ENCODE results near the gene TTF2.

Gene TTF2

DNA sequence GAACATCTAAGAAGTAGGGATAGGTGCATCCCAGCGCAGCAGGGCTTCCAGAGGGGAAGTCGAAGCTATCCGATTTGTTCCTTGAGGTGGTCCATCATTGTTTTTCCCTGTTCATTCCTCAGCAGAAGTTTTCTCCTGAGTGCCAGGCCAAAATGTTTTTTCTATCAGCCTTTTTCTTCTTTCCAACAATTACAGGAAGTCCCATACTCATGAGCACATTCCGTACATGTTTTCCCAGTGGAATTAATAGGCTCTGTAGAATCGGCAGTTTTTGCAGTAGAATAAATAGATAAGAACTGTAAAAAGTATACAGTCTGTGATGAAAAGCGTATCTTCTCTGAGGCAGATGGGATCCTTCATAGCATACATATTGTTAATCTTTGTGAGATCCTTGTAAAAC is 33.8 kb upstream of the TTF2 start:
- no peak overlapping the region for H3K27ac ChIP-seq
- H3K9me3 ChIP-seq = no peaks in the 10 kb centered on the region
- no peak overlapping the region for H3K4me3 ChIP-seq

DNA sequence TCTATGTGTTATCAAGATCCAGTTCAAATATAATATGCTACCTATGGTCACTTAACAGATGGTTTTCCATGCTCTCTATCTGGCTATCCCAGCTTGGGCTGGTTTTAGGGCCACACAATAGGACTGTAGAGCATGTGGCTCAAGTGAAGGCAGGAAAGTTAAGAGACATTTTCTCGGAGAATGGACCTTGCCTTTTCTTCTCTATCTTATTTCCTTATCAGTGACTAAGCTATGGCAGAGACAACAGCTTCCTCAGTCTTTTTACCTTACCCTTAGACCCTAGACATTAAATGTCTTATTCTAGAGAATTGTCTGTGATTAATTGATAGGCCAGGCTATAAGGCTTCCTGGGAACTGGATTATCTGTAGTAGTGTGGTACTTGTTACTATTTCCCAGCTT is 30.4 kb upstream of the TTF2 start:
- Histone ChIP-seq H3K27ac (no peak overlapping the region), H4K20me1 (no peaks in the 10 kb centered on the region), H3K9ac (no peak overlapping the region), H3K4me2 (no peak overlapping the region), H3K4me1 (peaks cover 45% of the 10 kb centered on the region), H3K36me3 (no peaks in the 10 kb centered on the region), H3K9me3 (no peaks in the 10 kb centered on the region), H3K4me3 (no peak overlapping the region), H3K27me3 (no peaks in the 10 kb centered on the region)
- no peak for TF ChIP-seq Cebpa-rat (IDR thresholded peaks at IDR 0.05)

More for the DNA sequence above, 33.8 kb upstream of the TTF2 start:
- Histone ChIP-seq H3K27me3 (no peaks in the 10 kb centered on the region), H3K4me2 (no peak overlapping the region), H3K9ac (no peak overlapping the region), H3K4me1 (peaks cover 12% of the 10 kb centered on the region), H3K36me3 (no peaks in the 10 kb centered on the region), H4K20me1 (no peaks in the 10 kb centered on the region)
- TF ChIP-seq Cebpa-rat (IDR thresholded peaks at IDR 0.05) = no peak

DNA sequence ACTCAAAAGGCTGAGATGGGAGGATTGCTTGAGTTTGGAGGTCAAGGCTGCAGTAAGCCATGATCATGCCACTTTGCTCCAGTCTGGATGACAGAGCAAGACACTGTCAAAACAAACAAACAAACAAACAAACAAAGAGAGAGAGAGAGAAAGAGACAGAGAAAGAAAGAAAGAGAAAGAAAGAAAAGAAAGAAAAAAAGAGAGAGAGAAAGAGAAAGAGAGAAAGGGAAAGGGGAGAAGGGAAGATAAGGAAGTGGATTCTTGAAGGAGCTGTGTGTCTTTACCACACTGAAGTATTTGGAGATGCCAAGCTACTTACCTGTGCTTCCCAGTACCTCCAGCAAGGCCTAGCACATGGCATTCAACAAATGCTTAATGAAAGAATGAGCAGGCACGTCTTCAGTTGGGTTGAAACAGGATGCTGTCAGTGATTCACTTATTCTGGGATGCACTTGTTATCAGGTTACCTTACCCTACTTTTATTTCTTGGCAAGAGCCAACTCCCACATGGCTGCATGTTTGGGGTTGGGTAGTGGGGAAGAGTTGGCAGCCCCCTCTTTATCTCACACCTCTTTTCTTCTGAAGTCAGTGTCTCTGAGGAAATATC is 29.8 kb upstream of the TTF2 start:
- no peaks in the 10 kb centered on the region for H3K9me3 ChIP-seq
- no peak overlapping the region for H3K9ac ChIP-seq
- H3K4me3 ChIP-seq = no peak overlapping the region
- H3K36me3 ChIP-seq = no peaks in the 10 kb centered on the region
- peak overlapping the region; percentile 69 for H3K4me2 ChIP-seq
- no peak overlapping the region for H3K27ac ChIP-seq
- no peak for TF ChIP-seq Cebpa-rat (IDR thresholded peaks at IDR 0.05)
- H4K20me1 ChIP-seq = no peaks in the 10 kb centered on the region
- no peaks in the 10 kb centered on the region for H3K27me3 ChIP-seq
- H3K4me1 ChIP-seq = peaks cover 52% of the 10 kb centered on the region

DNA sequence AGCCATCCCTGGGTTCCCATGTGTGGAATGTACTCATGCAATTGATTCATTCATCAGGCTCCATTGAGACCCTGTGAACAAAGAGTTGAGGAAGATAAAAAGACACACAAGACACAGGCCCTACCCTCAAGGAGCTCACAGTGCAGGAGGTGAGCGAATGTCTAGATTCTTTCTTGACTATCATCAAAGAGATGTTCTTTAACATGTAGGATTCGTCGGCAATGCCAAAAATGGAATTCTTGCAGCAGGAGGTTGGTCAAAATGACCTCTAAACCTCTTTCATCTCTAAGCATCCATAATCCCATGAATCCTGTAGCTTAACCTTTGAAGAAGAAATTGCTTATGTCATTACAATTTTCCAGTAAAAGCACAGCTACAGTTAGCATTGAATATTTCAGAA is 27.9 kb upstream of the TTF2 start:
- Histone ChIP-seq H3K4me1 (peaks cover 65% of the 10 kb centered on the region), H3K4me3 (no peak overlapping the region), H4K20me1 (no peaks in the 10 kb centered on the region), H3K4me2 (peak overlapping the region; percentile 69), H3K9ac (no peak overlapping the region), H3K36me3 (no peaks in the 10 kb centered on the region), H3K27ac (no peak overlapping the region), H3K9me3 (no peaks in the 10 kb centered on the region), H3K27me3 (no peaks in the 10 kb centered on the region)
- TF ChIP-seq Cebpa-rat (IDR thresholded peaks at IDR 0.05) = no peak

DNA sequence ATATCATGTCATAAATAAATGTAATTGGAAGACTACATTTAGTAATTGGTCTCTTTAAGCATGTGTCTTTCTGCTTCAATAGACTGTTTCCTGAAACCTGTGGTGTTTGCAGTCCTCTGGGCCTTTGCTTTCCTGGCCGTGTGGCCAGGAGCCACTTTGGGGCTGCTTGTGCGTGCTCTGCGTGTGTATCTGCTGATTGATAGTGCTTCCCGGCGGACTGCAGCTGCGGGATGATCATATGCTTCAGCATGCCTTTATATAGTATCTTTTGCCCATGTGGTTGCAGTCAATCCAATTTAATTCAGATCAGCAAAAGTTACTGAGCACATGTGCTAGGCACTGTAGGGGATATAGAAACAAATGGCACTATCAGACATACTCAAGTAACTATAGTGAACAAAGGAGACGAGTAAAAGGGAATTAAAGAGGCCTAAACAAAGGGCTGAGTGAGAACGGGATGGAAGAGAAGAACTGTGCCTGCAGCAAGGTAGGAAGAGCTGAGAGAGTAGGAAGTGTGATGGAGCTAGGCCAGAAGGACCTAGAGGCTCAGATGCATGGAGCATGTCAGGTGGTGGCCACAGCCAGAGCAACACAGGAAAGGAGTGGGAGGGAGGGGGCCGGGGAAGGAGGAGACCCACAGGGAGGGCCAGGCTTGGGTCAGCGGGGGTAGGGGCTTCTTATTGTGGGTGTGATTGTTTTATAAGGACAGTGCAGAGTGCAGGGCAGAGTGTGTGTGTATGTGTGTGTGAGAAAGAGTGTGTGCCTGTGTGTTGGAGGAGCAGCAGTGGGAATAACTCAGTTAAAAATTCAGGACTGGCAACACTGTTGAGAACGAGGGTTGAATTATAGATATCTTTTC is 27.2 kb upstream of the TTF2 start:
- TF ChIP-seq Cebpa-rat (IDR thresholded peaks at IDR 0.05) = no peak
- Histone ChIP-seq H3K4me1 (peaks cover 65% of the 10 kb centered on the region), H3K27me3 (no peaks in the 10 kb centered on the region), H3K36me3 (no peaks in the 10 kb centered on the region), H3K27ac (peak overlapping the region; percentile 40), H3K4me3 (no peak overlapping the region), H3K4me2 (peak overlapping the region; percentile 69), H3K9ac (no peak overlapping the region; the same call in 1 of the 2 replicates), H3K9me3 (no peaks in the 10 kb centered on the region), H4K20me1 (no peaks in the 10 kb centered on the region)

DNA sequence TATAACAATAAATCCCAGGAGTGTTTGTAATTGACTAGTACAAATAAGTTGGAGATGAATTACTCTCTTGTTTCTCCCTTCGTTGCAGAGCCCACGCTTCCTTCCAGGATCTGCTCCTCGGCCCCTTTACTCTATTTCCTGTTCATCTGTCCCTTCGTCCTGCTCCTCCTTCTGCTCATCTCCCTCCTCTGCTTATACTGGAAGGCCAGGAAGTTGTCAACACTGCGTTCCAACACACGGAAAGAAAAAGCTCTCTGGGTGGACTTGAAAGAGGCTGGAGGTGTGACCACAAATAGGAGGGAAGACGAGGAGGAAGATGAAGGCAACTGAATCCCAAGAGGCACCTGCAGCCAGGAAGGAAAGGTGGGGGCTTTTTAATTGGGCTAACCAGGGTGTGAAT is 26.4 kb upstream of the TTF2 start:
- peak overlapping the region; percentile 69 for H3K4me2 ChIP-seq
- no peak for TF ChIP-seq Cebpa-rat (IDR thresholded peaks at IDR 0.05)
- peak overlapping the region; percentile 40; the same call in 1 of the 2 replicates for H3K27ac ChIP-seq
- H3K36me3 ChIP-seq = no peaks in the 10 kb centered on the region
- H3K27me3 ChIP-seq = no peaks in the 10 kb centered on the region
- H3K4me3 ChIP-seq = no peak overlapping the region; the same call in 1 of the 2 replicates
- H3K9ac ChIP-seq = no peak overlapping the region; the same call in 1 of the 2 replicates
- H4K20me1 ChIP-seq = no peaks in the 10 kb centered on the region
- H3K4me1 ChIP-seq = peaks cover 65% of the 10 kb centered on the region
- no peaks in the 10 kb centered on the region for H3K9me3 ChIP-seq

DNA sequence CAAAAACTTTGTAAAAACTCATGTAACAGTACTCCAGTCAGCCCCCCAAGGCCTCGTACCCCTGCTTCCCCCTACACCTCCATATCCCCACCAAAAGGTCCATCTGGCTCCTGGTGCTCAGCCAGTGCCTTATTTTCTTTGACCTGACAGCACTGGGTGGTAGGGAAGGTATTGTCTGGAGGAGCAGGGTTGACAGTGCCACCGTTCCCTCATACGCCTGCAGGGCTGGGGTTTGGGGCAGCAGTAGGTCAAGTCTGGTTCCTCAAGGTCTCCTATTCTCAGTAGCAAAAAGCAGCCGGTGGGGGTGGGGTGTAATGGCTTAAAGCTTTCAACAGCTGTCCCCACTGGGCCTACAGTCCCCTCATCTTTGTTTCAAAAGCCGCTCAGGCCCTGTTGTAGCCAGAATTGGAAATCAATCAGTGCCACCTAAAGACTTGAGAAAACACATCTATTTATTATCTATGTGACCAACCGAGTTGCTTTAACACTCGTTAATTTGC is 25.3 kb upstream of the TTF2 start:
- no peaks in the 10 kb centered on the region for H3K36me3 ChIP-seq
- H3K4me3 ChIP-seq = no peak overlapping the region
- H4K20me1 ChIP-seq = no peaks in the 10 kb centered on the region
- H3K27me3 ChIP-seq = no peaks in the 10 kb centered on the region
- peak overlapping the region; percentile 18; the same call in 1 of the 2 replicates for H3K4me2 ChIP-seq
- H3K27ac ChIP-seq = no peak overlapping the region
- peaks cover 65% of the 10 kb centered on the region for H3K4me1 ChIP-seq
- no peak overlapping the region for H3K9ac ChIP-seq
- H3K9me3 ChIP-seq = no peaks in the 10 kb centered on the region
- TF ChIP-seq Cebpa-rat (IDR thresholded peaks at IDR 0.05) = no peak

DNA sequence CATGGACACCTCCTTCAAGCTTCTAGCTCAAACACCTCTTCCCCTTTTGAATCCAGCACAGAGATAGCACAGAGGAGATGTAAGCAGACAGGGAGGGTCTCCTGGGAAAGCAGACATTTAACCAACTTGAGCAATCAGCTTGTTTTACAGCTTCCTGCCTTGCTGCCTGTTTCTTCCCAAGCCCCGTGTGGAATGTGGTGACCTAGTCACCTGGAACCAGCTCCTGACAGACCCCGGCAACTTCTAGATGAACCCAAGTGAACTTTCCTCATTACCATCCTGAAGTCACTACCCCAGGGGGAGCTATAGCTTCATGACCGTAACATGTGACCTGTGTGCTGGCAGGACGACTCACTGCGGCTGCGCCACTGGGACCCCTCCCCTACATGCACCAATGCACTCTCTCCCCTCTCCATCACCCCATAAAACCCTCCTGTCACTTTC is 24.1 kb upstream of the TTF2 start:
- no peak for TF ChIP-seq Cebpa-rat (IDR thresholded peaks at IDR 0.05)

DNA sequence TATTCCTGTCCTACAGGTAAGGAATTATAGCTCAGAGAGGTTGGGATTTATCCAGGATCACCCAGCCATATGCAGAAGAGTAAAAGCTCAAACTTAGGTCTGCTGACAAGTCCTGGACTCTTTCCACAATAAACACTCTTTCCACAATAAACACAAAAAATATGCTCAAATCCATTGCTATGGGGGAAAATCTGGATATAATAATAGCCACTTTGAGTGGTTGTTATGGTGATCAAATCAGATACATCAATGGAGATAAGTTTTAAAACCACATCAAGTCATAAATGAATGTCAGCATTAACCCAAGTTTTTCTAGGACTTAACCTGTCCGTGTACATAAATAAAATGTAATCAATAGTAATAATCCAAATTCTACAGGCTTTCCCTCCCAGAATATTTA is 22.3 kb upstream of the TTF2 start:
- no peaks in the 10 kb centered on the region for H3K27me3 ChIP-seq
- no peaks in the 10 kb centered on the region for H4K20me1 ChIP-seq
- no peaks in the 10 kb centered on the region for H3K36me3 ChIP-seq
- H3K4me2 ChIP-seq = no peak overlapping the region
- no peaks in the 10 kb centered on the region for H3K9me3 ChIP-seq
- no peak overlapping the region for H3K27ac ChIP-seq
- no peak overlapping the region for H3K4me3 ChIP-seq
- H3K9ac ChIP-seq = no peak overlapping the region
- TF ChIP-seq Cebpa-rat (IDR thresholded peaks at IDR 0.05) = no peak
- H3K4me1 ChIP-seq = peaks cover 38% of the 10 kb centered on the region

More for the DNA sequence above, 24.1 kb upstream of the TTF2 start:
- Histone ChIP-seq H3K4me3 (no peak overlapping the region), H3K4me1 (peaks cover 56% of the 10 kb centered on the region), H3K9me3 (no peaks in the 10 kb centered on the region), H3K27ac (no peak overlapping the region), H3K27me3 (no peaks in the 10 kb centered on the region), H3K4me2 (peak overlapping the region; percentile 60), H3K36me3 (no peaks in the 10 kb centered on the region), H3K9ac (no peak overlapping the region), H4K20me1 (no peaks in the 10 kb centered on the region)

DNA sequence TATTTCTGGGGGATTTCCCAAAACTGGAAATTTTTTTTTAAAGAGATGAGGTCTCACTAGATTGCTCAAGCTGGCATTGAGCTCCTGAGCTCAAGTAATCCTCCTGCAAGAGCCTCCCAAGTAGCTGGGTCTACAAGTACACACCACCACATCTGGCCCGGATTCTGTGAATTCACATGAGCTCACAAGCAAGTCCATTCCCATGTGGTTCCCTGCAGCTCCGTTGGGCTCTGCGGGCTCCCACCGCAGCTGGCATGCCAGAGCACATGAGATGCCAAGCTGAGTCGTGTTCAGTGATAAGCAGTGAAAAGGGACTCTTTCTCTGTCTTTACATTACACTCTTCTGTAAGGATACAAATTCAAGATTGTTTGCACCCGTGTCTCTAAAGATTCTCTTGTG is 21.9 kb upstream of the TTF2 start:
- Histone ChIP-seq H3K4me2 (no peak overlapping the region), H3K4me3 (no peak overlapping the region), H3K9ac (no peak overlapping the region), H3K27me3 (no peaks in the 10 kb centered on the region), H3K36me3 (no peaks in the 10 kb centered on the region), H4K20me1 (no peaks in the 10 kb centered on the region), H3K27ac (no peak overlapping the region), H3K4me1 (peaks cover 34% of the 10 kb centered on the region), H3K9me3 (no peaks in the 10 kb centered on the region)
- TF ChIP-seq Cebpa-rat (IDR thresholded peaks at IDR 0.05) = no peak

All from BLaER1 (cell line).